Raji (cell line): ENCODE results near the gene ECSIT.

Experiments
- POLR2A ChIP-seq: IDR thresholded peaks from 2 replicates; pipeline ENCODE4 v1.6.1; 2011; ENCODE audit warnings: low read depth, low read length, control low read depth; ENCODE audit not compliant: insufficient read depth

Gene ECSIT, protein sequence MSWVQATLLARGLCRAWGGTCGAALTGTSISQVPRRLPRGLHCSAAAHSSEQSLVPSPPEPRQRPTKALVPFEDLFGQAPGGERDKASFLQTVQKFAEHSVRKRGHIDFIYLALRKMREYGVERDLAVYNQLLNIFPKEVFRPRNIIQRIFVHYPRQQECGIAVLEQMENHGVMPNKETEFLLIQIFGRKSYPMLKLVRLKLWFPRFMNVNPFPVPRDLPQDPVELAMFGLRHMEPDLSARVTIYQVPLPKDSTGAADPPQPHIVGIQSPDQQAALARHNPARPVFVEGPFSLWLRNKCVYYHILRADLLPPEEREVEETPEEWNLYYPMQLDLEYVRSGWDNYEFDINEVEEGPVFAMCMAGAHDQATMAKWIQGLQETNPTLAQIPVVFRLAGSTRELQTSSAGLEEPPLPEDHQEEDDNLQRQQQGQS

DNA sequence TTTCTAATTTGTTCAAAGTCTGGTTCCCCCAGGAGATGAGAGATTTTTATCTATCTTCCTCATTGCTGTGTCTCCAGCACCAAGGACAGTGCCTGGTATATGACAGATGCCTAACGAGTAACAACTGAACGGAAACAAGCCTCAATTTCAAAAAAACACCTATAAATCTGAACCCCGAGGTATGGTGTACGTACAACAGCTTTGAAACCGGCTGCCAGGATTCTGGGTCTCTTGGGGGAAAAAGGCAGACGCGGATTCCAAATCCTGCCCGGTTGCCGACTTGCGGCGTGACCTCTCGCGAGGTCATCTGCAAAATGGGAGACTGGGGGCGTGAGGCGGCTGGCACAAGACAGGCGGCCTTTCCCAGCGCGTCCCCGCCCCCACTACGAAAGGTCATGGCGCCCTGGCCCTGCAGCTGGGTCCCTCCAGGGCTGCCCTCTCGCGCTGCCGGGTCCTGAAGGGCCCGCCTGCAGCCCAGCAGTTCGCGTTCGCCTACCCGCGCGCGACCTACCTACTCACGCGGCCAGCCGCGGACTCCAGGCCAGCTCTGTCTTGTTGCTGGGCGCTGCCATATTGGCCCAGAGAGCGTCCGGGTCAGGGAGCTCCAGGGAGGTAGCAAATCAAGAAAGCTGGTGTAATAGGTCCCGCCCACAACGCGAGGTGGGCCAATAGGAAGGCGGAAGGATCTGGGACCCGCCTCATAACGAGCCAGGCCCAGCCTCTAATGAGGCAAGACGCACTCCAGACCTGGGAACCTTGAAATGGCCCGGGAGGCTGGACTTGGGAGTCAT lies at the start of gene ECSIT:
ECSIT (minus strand) TSS at position 584 of the 791 bp plus-strand sequence. CDS start 9,964 bp downstream, outside the sequence.
- peak; percentile 77 for TF ChIP-seq POLR2A

DNA sequence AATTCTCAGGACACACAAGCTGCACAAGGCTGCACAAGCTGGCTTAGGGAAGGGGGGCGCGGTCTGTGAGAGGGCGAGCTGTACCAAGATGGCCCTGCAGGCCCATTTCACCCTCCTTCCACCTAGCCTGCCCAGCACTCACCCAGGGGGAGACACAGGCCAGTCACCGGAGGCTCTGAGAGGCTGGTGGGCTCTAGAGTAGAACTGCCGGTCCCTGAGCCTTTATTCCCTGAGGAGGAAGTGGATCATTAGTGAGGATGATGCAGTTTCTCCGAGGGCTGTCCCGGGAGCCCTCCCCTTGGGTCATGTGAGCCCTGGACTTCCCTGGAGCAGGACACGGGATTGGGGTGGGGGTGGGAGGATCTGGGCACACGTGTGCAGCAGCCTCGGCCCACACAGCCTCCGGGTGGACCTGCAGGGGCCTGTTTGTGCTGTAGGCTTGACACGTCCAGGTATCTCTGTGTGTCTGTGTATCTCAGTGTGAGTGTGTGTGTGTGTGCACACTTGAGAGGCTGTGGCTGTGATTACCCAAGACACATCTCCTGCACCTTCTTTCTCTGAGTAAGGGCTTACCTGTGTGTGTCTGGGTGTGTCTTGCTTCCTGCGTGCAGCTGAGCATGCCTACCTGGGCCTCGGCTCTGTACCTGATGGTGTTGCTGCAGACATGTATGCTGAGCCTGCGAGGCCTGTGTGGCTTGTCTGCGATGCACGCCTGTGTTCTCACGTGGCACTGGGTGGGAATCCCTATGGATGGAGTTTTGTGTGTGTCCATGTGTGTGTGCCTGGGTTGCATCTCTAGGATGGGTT lies 48.7 kb upstream of the ECSIT start, which contains the start of gene ACP5:
ACP5 (minus strand) TSS at position 195 of the 807 bp plus-strand sequence. CDS start 328 bp downstream, outside the sequence.
- TF ChIP-seq POLR2A, result no peak

DNA sequence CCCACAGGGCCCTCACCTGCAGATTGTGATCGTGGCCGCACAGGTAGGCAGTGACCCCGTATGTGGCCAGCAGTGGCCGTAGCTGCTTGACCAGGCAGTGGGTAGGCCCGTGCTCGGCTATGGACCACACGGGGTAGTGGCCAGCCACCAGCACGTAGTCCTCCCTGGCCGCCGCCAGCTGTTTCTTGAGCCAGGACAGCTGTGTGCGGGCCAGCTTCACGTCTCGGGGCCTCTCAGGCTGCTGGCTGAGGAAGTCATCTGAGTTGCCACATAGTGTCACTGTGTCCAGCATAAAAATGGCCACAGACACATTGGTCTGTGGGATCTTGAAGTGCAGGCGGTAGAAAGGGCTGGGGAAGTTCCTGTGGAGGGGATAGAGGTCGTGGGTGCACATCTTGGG lies 47.3 kb upstream of the ECSIT start:
- no peak for TF ChIP-seq POLR2A

DNA sequence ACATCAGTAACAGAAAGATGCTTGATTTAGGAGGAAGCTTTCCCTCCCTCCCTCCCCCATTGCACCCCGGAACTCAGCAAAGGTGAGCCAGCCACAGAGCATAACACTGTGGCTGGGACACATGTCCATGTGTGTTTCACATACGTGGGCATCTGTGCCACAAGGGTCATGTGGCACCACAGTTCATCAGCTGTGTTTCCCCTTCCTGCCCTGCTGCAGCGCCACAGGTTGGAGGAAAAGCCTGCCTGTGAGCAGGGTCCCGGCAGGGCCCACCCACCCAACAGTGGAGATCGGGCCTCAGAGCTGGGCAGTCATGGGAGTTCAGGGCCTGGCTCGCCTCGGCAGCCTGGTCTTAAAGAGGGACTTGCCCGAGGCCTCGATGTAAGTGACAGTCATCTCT lies 45.8 kb upstream of the ECSIT start:
- TF ChIP-seq POLR2A, result no peak

DNA sequence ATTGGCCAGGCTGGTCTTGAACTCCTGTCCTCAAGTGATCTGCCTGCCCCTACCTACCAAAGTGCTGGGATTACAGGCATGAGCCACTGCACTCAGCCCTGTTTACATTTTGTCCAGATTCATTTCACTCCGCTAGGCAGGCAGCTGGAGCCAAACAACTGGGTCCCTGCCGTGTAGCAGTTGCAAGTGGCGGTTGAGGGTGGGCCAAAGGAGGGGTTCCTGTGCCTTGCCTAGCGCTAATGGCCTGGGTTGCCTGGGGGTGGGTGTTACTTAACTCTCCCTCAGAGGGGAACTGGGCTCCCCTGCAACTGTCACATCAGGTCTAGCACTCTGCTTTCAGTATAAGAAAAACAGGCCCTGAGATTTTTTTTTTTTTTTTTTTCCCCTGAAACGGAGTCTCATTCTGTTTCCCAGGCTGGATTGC lies 41.1 kb upstream of the ECSIT start:
- TF ChIP-seq POLR2A, result no peak

DNA sequence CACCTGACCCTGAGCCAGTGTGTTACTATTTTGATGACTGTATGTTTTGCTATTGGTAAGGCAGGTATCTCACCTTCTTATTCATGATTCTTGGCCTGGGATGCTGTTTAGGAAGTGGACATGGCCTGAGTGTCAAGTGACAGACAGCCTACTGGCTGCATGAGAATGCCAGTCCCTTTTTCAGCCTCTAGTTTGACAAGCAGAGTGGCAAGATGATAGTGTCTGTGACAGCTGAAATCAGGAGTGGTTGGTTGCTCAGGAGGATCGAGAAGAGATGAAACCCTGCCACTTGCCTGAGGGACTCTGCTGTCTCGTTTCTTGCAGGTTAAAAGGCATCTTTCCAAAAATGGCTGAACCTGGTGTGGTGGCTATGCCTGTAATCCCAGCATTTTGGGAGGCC lies 37.2 kb upstream of the ECSIT start:
- no peak for TF ChIP-seq POLR2A

DNA sequence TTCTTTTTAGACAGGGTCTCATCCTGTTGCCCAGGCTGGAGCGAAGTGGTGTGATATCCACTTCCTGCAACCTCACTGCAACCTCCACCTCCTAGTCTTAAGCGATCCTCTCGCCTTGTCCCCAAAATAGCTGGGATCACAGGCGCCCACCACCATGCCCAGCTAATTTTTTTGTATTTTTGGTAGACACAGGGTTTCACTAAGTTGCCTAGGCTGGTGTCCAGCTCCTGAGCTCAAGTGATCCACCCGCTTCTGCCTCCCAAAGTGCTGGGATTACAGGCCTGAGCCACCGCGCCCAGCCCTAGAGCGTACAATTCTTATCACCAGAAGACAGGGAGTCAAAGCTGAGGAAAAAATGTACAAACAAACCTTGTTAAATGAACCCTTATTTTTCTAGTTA lies 34.6 kb upstream of the ECSIT start:
- no peak for TF ChIP-seq POLR2A

DNA sequence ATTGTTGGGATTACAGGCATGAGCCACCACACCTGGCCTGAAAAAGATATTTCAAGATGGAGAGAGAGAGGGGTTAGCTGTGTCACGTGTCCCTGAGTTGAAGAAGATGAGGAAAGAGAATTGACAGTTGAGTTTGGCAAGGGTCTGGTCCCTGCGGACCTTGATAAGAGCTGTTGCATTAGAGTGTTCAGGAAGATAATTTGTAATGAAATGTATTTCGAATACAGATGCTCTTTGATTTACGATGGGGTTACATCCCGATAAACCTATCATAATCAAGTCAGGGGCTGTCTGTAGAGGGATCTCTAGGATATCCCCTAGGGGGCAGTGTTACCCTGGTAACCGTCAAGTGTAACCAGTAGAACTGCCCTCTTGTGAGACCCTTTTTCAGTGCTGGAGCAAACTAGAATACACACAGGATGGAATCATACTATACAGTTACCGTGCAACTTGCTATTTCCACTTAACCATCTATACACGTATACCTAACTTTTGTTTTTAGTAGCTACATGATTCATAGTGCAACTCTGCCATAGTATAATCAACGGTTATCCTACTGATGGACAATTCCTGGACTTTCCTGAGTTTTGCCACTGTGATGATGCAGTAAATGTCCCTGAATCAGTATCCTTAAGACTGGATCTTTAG lies 31.6 kb upstream of the ECSIT start:
- TF ChIP-seq POLR2A, result 0 out of 2 replicates have a peak, but pooled peaks have one; percentile 20

DNA sequence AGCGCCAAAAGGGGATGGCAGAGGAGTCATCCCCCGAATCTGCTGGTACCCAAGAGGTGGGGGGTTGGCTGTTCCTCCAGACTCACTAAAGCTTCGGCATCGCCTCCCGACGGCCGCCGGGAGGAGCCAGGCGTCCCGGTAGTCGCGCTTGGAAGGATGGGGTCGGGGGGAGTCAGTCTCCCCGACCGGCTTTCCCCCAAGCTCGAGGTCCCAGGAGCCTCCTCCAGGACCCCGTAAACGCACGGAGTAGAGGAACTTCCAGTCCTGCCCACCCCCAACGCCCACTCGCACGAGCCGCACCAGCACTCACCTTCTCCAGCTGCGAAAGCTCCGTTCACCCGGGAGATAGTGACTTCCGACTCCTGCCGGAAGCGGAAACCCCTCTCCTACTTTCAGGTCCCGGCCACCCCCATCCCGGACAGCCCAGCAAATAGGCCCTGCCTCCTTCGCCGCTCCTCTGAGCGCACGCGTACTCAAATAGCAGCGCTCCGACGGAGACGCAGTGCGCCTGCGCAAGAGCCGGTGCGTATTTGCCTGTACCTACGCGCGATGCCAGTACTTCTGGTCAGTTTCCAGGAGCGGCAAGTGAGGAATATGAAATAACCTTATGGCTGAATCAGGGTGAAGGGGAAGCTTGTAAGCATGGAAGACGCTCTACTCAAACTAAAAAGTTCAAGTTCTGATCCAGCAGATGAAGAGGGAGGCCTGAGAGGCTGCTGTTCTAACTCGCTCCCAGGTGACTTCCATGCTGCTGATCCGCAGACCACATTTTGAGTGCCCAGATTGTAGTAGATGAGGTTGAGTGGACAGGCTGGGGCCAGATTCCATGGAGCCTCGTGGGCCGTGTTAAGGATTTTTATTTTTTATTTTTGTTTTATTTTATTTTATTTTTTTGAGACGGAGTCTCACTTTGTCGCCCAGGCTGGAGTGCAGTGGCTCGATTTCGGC lies 30.2 kb upstream of the ECSIT start, which contains the start of gene ELOF1:
ELOF1 (minus strand) TSS at position 350 of the 948 bp plus-strand sequence. CDS start 4,883 bp downstream, outside the sequence.
- TF ChIP-seq POLR2A, result peak; percentile 94

DNA sequence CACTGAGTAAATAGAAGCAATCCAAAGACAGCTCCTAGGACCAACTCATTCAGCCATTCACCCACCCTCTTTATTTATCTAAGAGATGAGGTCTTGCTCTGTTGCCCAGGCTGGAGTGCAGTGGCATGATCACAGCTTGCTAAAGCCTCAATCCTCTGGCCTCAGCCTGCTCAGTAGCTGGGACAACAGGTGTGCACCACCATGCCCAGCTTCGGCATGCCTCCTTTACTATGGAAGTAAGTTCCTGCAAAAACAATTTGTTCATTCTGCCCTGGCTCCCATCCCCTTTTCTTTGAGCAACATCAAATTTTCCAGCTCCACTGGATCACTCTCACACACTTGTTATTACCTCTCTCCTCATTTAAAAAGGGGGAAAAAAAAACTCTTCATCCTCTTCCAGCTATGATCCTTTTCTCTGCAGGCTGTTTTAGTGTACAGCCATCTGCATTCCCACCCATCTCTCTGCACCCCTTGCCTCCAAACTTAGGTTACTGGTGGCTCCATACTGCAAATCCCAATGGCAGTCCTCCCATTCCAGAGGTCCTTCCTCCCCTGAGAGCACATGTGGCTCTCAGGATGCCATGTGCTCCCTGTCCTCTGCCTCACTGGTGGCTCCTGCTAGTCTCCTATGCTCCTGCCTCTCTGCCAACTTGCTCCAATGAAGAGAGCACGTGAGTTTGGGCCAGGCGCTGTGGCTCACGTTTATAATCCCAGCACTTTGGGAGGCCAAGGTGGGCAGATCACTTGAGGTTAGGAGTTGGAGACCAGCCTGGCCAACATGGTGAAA lies 27.9 kb upstream of the ECSIT start:
- TF ChIP-seq POLR2A, result no peak

DNA sequence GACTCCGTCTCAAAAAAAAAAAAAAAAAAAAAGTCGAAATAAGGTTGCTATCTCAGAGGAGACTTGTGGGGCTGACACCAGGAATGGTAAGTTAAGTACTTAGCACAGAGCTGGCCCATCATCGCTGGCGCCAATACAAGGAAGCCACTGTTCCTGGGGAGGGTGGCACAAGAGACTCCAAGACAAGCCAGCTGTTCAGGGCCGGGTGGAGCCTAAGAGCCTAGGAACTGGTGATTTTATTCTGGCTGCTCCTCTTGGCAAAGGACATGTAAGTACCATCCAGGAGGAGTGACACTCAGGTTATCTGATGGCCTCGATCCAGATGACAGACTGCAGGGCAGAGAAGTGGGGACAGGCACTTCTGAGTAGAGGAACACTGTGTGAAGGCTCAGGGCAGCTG lies 26.3 kb upstream of the ECSIT start:
- TF ChIP-seq POLR2A, result no peak

DNA sequence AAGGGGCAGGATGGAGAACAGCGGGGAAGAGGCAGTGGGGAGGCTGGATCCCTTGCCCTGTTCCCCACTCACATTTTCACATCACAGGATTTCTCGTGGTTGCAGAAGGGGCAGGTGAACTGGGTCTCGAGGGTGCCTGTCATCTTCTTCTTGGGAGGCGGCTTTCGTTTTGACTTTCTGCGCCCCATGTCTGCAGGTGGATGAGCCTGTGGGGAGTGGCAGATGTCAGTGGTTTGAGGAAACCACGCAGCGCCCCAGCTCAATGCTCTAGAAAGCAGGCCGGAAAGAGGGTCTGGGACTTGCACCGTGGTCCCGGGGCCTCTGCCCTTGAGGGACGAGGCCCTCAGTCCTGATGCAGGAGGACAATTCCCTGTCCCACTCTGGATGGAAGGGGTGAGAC lies 25.2 kb upstream of the ECSIT start:
- no peak for TF ChIP-seq POLR2A
